ENCODE measurements around the gene NDFIP2. TPM values are rescaled to one million over a fixed set of nuclear protein-coding genes. Genes with fewer than 3 reads are reported as not detected.

The NDFIP2 gene
- polyA plus RNA-seq, 1 of the 3 experiments (the other 2 are of a cell fraction), result 21.4 TPM

DNA sequence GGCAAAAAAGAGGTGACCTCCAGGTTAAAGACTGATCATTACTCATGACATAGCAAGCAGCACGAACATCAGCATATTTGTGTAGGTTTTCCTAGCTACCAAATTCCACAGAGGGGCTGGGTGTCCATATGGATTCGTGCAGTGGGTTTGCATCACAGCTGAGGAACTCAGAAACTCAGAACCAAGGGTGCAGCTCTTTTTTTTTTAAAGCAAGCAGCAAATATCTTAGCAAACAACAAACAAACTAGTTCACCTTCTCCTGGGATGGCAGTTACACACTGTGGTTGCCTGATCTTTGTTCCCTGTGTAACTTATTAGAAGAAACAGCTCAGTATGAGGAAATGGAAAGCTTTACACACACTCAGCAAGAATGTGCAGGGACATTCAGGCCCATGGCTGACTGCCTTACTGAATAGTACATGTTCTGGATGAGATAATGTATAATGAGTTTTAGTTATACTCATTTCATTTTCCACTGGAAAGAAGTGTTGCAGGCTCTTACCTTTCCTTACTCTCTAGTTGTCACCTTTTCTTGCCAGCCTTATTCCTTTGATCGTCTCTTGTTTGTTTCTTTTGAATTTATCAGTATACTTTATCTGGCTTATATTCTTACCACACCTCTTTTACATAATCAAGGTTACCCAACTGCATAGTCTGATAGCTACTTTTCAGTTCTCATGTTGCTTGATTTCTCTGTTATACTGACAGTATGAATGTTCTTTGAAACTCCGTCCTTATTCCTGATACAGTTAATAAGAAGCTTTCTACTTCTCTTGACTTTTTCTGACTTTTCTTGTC lies 4.3 kb downstream of the NDFIP2 start:
- peaks cover 5% of the 10 kb centered on the region for H3F3A ChIP-seq (replicated peaks; ENCODE audit: insufficient read depth)
- H3K9me2 ChIP-seq, result no peaks in the 10 kb centered on the region
- peak; percentile 24; the same call in 1 of the 2 replicates for TF ChIP-seq TCF12 (IDR thresholded peaks at IDR 0.05)
- TF ChIP-seq SIN3A (IDR thresholded peaks at IDR 0.05; ENCODE audit: borderline replicate concordance, low read depth, low read length), result no peak
- H3K4me2 ChIP-seq, result peak overlapping the region; percentile 26
- H3K36me3 ChIP-seq (replicated peaks in 1 of 2; ENCODE audit: control insufficient read depth in 1 of 2, insufficient read depth in 2 of 2, low read length in 1 of 2), result peaks cover 3 to 11% of the 10 kb centered on the region in 2 experiments
- H3K79me2 ChIP-seq (ENCODE audit: insufficient read depth), result peaks cover 74% of the 10 kb centered on the region
- DNase-seq, result no peak
- H3K9me3 ChIP-seq, result no peaks in the 10 kb centered on the region
- WGBS (ENCODE audit: low lambda C conversion rate), result 59% methylated on average over 4 of the region's 4 CpGs
- ChIA-PET POLR2A (no interaction called here), CTCF (interaction anchor here (1.0 kb wide), 1 partner anchor 31 kb away, joined by 3 read pairs; no protein-coding TSS in a partner anchor)
- H2AFZ ChIP-seq (ENCODE audit: low read depth), result no peak overlapping the region
- no peaks in the 10 kb centered on the region; the same call in 1 of the 2 replicates for H4K20me1 ChIP-seq (ENCODE audit: insufficient read depth)
- no peak overlapping the region for H3K4me3 ChIP-seq (ENCODE audit: low read depth in 2 of 2, low read length in 1 of 2)
- H3K27ac ChIP-seq (ENCODE audit: low read depth in 2 of 2, low read length in 1 of 2), result peak overlapping the region; percentile 38 to 67
- no peaks in the 10 kb centered on the region for H3K27me3 ChIP-seq (ENCODE audit: insufficient read depth)
- H3K4me1 ChIP-seq (ENCODE audit: control insufficient read depth in 1 of 2, insufficient read depth in 2 of 2, low read depth in 1 of 2, low read length in 1 of 2), result peaks cover 11 to 13% of the 10 kb centered on the region in 2 experiments; a peak in 3 of 4 replicates
- H3K9ac ChIP-seq, result no peak overlapping the region

DNA sequence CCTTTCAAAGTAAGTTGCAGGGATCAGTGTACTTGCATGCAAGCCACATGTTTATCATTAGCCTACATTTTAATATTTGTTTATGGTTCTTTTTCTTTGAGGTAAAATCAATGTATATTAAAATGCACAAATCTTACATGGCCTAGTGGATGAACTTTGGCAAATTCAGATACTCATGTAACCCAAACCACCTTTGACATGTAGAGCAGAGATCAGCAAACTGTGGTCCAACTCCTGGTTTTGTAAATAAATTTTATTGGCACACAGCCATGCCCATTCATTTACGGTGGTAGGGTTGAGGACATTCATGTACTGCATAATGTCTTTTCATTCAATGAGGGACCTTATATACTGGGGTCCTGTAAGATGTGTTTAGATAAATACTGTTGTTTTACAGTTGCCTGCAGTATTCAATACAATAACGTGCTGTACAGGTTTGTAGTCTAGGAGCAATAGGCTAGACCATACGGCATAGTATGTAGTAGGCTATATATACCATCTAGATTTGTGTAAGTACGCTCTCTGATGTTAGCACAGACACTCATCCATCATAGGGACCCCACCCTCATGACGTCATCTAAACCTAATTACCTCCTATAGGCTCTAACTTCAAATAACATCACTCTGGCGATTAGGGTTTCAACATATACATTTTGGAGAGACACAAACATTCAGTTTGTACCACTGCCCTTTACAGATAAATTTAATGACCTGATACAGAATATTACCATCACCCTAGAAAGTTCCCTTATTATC lies 5.7 kb downstream of the NDFIP2 start:
- TF ChIP-seq RXRA (IDR thresholded peaks at IDR 0.05; ENCODE audit: borderline replicate concordance, low read depth), result no peak
- no peak for TF ChIP-seq EP300 (IDR thresholded peaks at IDR 0.05; ENCODE audit: borderline replicate concordance in 1 of 2, low read depth in 1 of 2, low read length in 1 of 2)
- TF ChIP-seq NRF1 (IDR thresholded peaks at IDR 0.05; ENCODE audit: low read depth, low read length), result no peak
- TF ChIP-seq GATA2 (CRISPR knock-in tag; IDR thresholded peaks at IDR 0.05), result no peak
- TF ChIP-seq SIN3A (IDR thresholded peaks at IDR 0.05; ENCODE audit: borderline replicate concordance, low read depth, low read length), result no peak
- no peak for TF ChIP-seq RFX5 (IDR thresholded peaks at IDR 0.05; ENCODE audit: low read length)
- TF ChIP-seq, protein P1, sequence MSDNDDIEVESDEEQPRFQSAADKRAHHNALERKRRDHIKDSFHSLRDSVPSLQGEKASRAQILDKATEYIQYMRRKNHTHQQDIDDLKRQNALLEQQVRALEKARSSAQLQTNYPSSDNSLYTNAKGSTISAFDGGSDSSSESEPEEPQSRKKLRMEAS (IDR thresholded peaks at IDR 0.05; ENCODE audit: low read depth), result no peak
- TF ChIP-seq, protein P2, sequence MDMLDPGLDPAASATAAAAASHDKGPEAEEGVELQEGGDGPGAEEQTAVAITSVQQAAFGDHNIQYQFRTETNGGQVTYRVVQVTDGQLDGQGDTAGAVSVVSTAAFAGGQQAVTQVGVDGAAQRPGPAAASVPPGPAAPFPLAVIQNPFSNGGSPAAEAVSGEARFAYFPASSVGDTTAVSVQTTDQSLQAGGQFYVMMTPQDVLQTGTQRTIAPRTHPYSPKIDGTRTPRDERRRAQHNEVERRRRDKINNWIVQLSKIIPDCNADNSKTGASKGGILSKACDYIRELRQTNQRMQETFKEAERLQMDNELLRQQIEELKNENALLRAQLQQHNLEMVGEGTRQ (IDR thresholded peaks at IDR 0.05; ENCODE audit: borderline replicate concordance, low read depth, low read length), result no peak
- TF ChIP-seq JUND (IDR thresholded peaks at IDR 0.05), result no peak
- no peak for TF ChIP-seq GABPA (IDR thresholded peaks at IDR 0.05; ENCODE audit: low read depth)
- no peak for TF ChIP-seq RCOR1 (IDR thresholded peaks at IDR 0.05; ENCODE audit: low read length)
- Histone ChIP-seq H3K4me2 (no peak overlapping the region), H3F3A (replicated peaks; ENCODE audit: insufficient read depth) (peaks cover 4% of the 10 kb centered on the region), H3K9me2 (no peaks in the 10 kb centered on the region), H2AFZ (ENCODE audit: low read depth) (no peak overlapping the region), H3K4me1 (ENCODE audit: control insufficient read depth in 1 of 2, insufficient read depth in 2 of 2, low read depth in 1 of 2, low read length in 1 of 2) (peaks cover 11 to 17% of the 10 kb centered on the region in 2 experiments; a peak in 3 of 4 replicates), H3K9ac (no peak overlapping the region), H4K20me1 (ENCODE audit: insufficient read depth) (peaks cover 11% of the 10 kb centered on the region; the same call in 1 of the 2 replicates), H3K79me2 (ENCODE audit: insufficient read depth) (peaks cover 86% of the 10 kb centered on the region), H3K27me3 (ENCODE audit: insufficient read depth) (no peaks in the 10 kb centered on the region), H3K36me3 (replicated peaks in 1 of 2; ENCODE audit: control insufficient read depth in 1 of 2, insufficient read depth in 2 of 2, low read length in 1 of 2) (peaks cover 3 to 11% of the 10 kb centered on the region in 2 experiments), H3K4me3 (ENCODE audit: low read depth in 2 of 2, low read length in 1 of 2) (no peak overlapping the region), H3K27ac (ENCODE audit: low read depth in 2 of 2, low read length in 1 of 2) (no peak overlapping the region), H3K9me3 (no peaks in the 10 kb centered on the region)
- ChIA-PET CTCF (no interaction called here), POLR2A (no interaction called here)
- DNase-seq, result no peak
- 87% methylated on average over 6 of the region's 6 CpGs for WGBS (ENCODE audit: low lambda C conversion rate)
